NCI-H69 (cell line): ENCODE results near the gene C1QB.
"Not testable (repeated sequence)": the region's sequence is repeated elsewhere in the genome, so short reads cannot be mapped to it uniquely, and the experiment has no call there.

ENCODE experiments used
- DNase-seq: peaks from one replicate; lab custom pipeline; 2025; lab: John Stamatoyannopoulos, UW

Gene C1QB

GRCh38 chr1:22699681-22700520 lies 46.9 kb downstream of the C1QB start:
- no peak for DNase-seq

- DNase-seq: peak; percentile 7
These were observed 49.5 kb downstream of the C1QB start for GRCh38 chr1:22702296-22703085.

GRCh38 chr1:22704440-22705067 lies 51.5 kb downstream of the C1QB start:
- DNase-seq: peak; percentile 79

DNA sequence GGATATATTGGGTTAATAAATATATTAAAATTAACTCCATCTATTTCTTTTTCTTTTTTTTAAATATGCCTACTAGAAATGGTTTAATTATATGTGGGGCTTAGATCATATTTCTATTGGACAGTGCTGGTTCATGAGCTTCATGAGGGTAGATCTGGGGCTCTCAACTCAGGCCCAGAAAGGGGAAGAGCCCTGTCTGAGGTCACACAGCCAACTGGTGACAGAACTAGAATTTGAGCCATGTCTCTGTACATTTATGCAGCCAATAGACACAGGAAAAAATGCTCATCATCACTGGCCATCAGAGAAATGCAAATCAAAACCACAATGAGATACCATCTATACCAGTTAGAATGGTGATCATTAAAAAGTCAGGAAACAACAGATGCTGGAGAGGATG lies 52.5 kb downstream of the C1QB start:
- no peak for DNase-seq

DNA sequence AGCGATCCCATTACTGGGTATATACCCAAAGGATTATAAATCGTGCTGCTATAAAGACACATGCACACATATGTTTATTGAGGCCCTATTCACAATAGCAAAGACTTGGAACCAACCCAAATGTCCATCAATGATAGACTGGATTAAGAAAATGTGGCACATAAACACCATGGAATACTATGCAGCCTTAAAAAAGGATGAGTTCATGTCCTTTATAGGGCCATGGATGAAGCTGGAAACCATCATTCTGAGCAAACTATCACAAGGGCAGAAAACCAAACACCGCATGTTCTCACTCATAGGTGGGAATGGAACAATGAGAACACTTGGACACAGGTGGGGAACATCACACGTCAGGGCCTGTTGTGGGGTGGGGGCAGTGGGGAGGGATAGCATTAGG lies 53.1 kb downstream of the C1QB start:
- not testable (repeated sequence) for DNase-seq

GRCh38 chr1:22708777-22709176 lies 55.7 kb downstream of the C1QB start:
- DNase-seq: no peak

- peak; percentile 19 for DNase-seq
These were observed 56.2 kb downstream of the C1QB start for GRCh38 chr1:22709227-22709626.

GRCh38 chr1:22709891-22710700 lies 57.1 kb downstream of the C1QB start:
- peak; percentile 71 for DNase-seq

DNA sequence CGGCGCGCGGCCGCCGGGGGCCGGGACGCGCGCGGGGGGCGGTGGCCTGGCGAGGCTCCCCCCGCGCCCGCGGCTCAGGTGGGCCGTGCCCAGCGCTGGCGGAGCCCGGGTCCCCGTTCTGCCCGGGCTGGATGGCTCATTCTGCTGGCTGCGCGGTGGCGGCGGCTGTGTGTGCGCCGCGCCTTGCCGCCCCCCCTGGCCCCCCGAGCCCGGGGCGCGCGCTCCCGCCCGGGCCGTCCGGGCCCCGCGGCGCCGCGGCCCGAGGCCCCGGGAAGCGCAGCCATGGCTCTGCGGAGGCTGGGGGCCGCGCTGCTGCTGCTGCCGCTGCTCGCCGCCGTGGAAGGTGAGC lies 57.6 kb downstream of the C1QB start, which contains the start of gene EPHB2:
TSS of gene EPHB2 (plus strand) at position 139 of the 349 bp plus-strand sequence. CDS start at position 283, 144 bp downstream.
- peak; percentile 68 for DNase-seq

GRCh38 chr1:22711071-22711470 lies 58.0 kb downstream of the C1QB start:
- DNase-seq: peak; percentile 52
